OCI-LY1 (cell line): ENCODE data around the gene FANCC.

Experiments used
- H2AFZ ChIP-seq: fragments of 200-600 bp; sonication (generic), shearing (Covaris generic); 2 replicates; pipeline ENCODE4 v1.6.0; 2014; ENCODE audit warnings: antibody characterized with exemption, mild to moderate bottlenecking, low read length
- H3F3A ChIP-seq: fragments of 200-600 bp; sonication (generic), shearing (Covaris generic); 2 replicates; pipeline ENCODE4 v1.6.0; 2014; ENCODE audit warnings: mild to moderate bottlenecking, antibody characterized with exemption, low read length, moderate library complexity; ENCODE audit not compliant: insufficient read depth
- H3K27ac ChIP-seq: fragments of 200-600 bp; sonication (generic); 2 replicates; pipeline ENCODE4 v1.5.1; 2014; ENCODE audit warnings: low read length, mixed run types, mild to moderate bottlenecking, low read depth; ENCODE audit not compliant: poor library complexity, severe bottlenecking
- H3K27me3 ChIP-seq: fragments of 200-600 bp; sonication (generic); 2 replicates; pipeline ENCODE4 v1.6.0; 2014; ENCODE audit warnings: antibody characterized with exemption, mild to moderate bottlenecking, low read length, moderate library complexity; ENCODE audit not compliant: insufficient read depth
- H3K36me3 ChIP-seq: fragments of 200-600 bp; sonication (generic); 2 replicates; pipeline ENCODE4 v1.6.1; 2014; ENCODE audit warnings: mild to moderate bottlenecking, antibody characterized with exemption, low read length, moderate library complexity, mixed read lengths; ENCODE audit not compliant: insufficient read depth
- H3K4me1 ChIP-seq: fragments of 200-600 bp; sonication (generic); 2 replicates; pipeline ENCODE4 v1.5.1; 2014; ENCODE audit warnings: mild to moderate bottlenecking, low read length, moderate library complexity; ENCODE audit not compliant: insufficient read depth, severe bottlenecking
- H3K4me2 ChIP-seq: fragments of 200-600 bp; sonication (generic), shearing (Covaris generic); 2 replicates; pipeline ENCODE4 v1.6.1; 2014; ENCODE audit warnings: low read length
- H3K4me3 ChIP-seq: fragments of 200-600 bp; sonication (generic); 2 replicates; pipeline ENCODE4 v1.5.1; 2014; ENCODE audit warnings: low read length, low read depth, mild to moderate bottlenecking, mixed read lengths; ENCODE audit not compliant: poor library complexity, severe bottlenecking
- H3K79me2 ChIP-seq: fragments of 200-600 bp; shearing (Covaris generic); 2 replicates; pipeline ENCODE4 v1.6.1; 2016; ENCODE audit warnings: mixed run types, low read length, mixed read lengths; ENCODE audit not compliant: insufficient read depth
- H3K9ac ChIP-seq: fragments of 200-600 bp; sonication (generic), shearing (Covaris generic); 2 replicates; pipeline ENCODE4 v1.6.1; 2014; ENCODE audit warnings: mild to moderate bottlenecking, low read length, mixed read lengths
- H3K9me2 ChIP-seq: fragments of 200-600 bp; sonication (generic), shearing (Covaris generic); 2 replicates; pipeline ENCODE4 v1.6.1; 2014; ENCODE audit warnings: low read depth, mild to moderate bottlenecking, low read length, mixed read lengths
- H3K9me3 ChIP-seq: fragments of 200-600 bp; shearing (Covaris generic); 2 replicates; pipeline ENCODE4 v1.6.1; 2014; ENCODE audit warnings: low read length, mixed read lengths
- H4K20me1 ChIP-seq: fragments of 200-600 bp; sonication (generic), shearing (Covaris generic); 2 replicates; pipeline ENCODE4 v1.6.0; 2016; ENCODE audit warnings: mild to moderate bottlenecking, low read length; ENCODE audit not compliant: insufficient read depth
- CTCF ChIP-seq: fragments of 200-600 bp; sonication (generic), shearing (Covaris generic); IDR thresholded peaks from 2 replicates; pipeline ENCODE4 v1.5.1; 2017; ENCODE audit warnings: mild to moderate bottlenecking, antibody characterized with exemption, low read length, moderate library complexity, mixed read lengths
- EZH2 ChIP-seq: fragments of 200-600 bp; sonication (generic), shearing (Covaris generic); IDR thresholded peaks from 2 replicates; pipeline ENCODE4 v1.8.0; 2017; ENCODE audit warnings: borderline replicate concordance, mixed run types, mild to moderate bottlenecking, antibody characterized with exemption, low read length, moderate library complexity, mixed read lengths

FANCC gene

GRCh38 chr9:95311961-95312360, 5.5 kb downstream of the FANCC start:
- no peaks in the 10 kb centered on the region for H3K36me3 ChIP-seq
- H4K20me1 ChIP-seq = no peaks in the 10 kb centered on the region
- H3K9ac ChIP-seq = no peak overlapping the region
- H3K9me3 ChIP-seq = no peaks in the 10 kb centered on the region
- no peaks in the 10 kb centered on the region for H3K79me2 ChIP-seq
- no peak overlapping the region for H3K4me3 ChIP-seq
- no peak overlapping the region for H3K27ac ChIP-seq
- no peak for TF ChIP-seq CTCF
- no peak for TF ChIP-seq EZH2
- no peak overlapping the region for H3K4me2 ChIP-seq
- H3F3A ChIP-seq = no peaks in the 10 kb centered on the region
- no peak overlapping the region for H2AFZ ChIP-seq
- H3K27me3 ChIP-seq = no peaks in the 10 kb centered on the region
- peaks cover 30% of the 10 kb centered on the region for H3K4me1 ChIP-seq
- H3K9me2 ChIP-seq = no peaks in the 10 kb centered on the region

GRCh38 chr9:95307538-95307937, 10.0 kb downstream of the FANCC start:
- no peaks in the 10 kb centered on the region for H3K9me2 ChIP-seq
- H3K4me2 ChIP-seq = no peak overlapping the region
- no peak overlapping the region for H2AFZ ChIP-seq
- no peaks in the 10 kb centered on the region for H4K20me1 ChIP-seq
- H3K79me2 ChIP-seq = no peaks in the 10 kb centered on the region
- peaks cover 8% of the 10 kb centered on the region for H3K4me1 ChIP-seq
- no peaks in the 10 kb centered on the region for H3K27me3 ChIP-seq
- H3K36me3 ChIP-seq = no peaks in the 10 kb centered on the region
- H3K27ac ChIP-seq = no peak overlapping the region
- no peaks in the 10 kb centered on the region for H3F3A ChIP-seq
- TF ChIP-seq EZH2 = no peak
- TF ChIP-seq CTCF = no peak
- no peak overlapping the region for H3K9ac ChIP-seq
- H3K4me3 ChIP-seq = no peak overlapping the region
- no peaks in the 10 kb centered on the region for H3K9me3 ChIP-seq

- H4K20me1 ChIP-seq = no peaks in the 10 kb centered on the region
- H3K4me3 ChIP-seq = no peak overlapping the region
- no peaks in the 10 kb centered on the region for H3K27me3 ChIP-seq
- no peaks in the 10 kb centered on the region for H3K36me3 ChIP-seq
- no peak overlapping the region for H3K4me2 ChIP-seq
- no peaks in the 10 kb centered on the region for H3F3A ChIP-seq
- H2AFZ ChIP-seq = no peak overlapping the region
- H3K9me3 ChIP-seq = no peaks in the 10 kb centered on the region
- TF ChIP-seq CTCF = no peak
- TF ChIP-seq EZH2 = no peak
- H3K9me2 ChIP-seq = no peaks in the 10 kb centered on the region
- no peaks in the 10 kb centered on the region for H3K79me2 ChIP-seq
- H3K4me1 ChIP-seq = peaks cover 8% of the 10 kb centered on the region
- H3K27ac ChIP-seq = no peak overlapping the region
- H3K9ac ChIP-seq = no peak overlapping the region
These were observed 10.7 kb downstream of the FANCC start for GRCh38 chr9:95306819-95307218.
